Suprapubic skin (tissue), 4 donors: ENCODE measurements around the gene SCNN1B.

Experiments
- EP300 ChIP-seq: sonication (generic); formaldehyde crosslinking; IDR thresholded peaks from one replicate; pipeline ENCODE4 v1.6.1; 2017; ENCODE audit warnings: antibody characterized with exemption
- POLR2A ChIP-seq, 2 donors: fragments of 450-650 bp; IDR thresholded peaks; one replicate each; pipeline ENCODE4 v1.6.1; 2017; ENCODE audit warnings: antibody characterized with exemption in 2 of 2, mild to moderate bottlenecking in 2 of 2, moderate library complexity in 2 of 2
- POLR2AphosphoS5 ChIP-seq, 3 donors: sonication (generic); formaldehyde crosslinking; IDR thresholded peaks; one replicate each; pipeline ENCODE4 v1.6.1; 2017; ENCODE audit warnings: antibody characterized with exemption in 3 of 3
- TF ChIP-seq, protein P1 (sequence below), 2 donors: fragments of 200-600 bp in 1 of 2; fragments of 450-650 bp in 1 of 2; sonication (generic) in 1 of 2; IDR thresholded peaks; one replicate each; pipeline ENCODE4 v1.5.1; 2016 to 2019; ENCODE audit warnings: antibody characterized with exemption in 2 of 2, mild to moderate bottlenecking in 1 of 2, moderate library complexity in 1 of 2

DNA sequence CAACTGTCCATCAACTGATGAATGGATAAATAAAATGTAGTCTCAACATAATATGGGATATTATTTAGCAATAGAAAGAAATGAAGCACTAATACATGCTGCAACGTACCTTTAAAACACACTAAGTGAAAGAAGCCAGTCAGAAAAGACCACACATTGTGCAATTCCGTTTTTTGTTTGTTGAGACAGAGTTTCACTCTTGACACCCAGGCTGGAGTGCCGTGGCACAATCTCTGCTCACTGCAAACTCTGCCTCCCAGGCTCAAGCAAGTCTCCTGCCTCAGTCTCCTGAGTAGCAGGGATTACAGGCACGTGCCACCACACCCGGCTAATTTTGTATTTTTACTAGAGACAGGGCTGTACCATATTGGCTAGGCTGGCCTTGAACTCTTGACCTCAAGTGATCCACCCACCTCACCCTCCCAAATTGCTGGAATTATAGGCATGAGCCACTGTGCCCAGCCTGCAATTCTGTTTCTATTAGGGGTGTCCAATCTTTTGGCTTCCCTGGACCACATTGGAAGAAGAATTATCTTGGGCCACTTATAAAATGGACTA is 40.1 kb downstream of the SCNN1B start:
- TF ChIP-seq, protein P1, sequence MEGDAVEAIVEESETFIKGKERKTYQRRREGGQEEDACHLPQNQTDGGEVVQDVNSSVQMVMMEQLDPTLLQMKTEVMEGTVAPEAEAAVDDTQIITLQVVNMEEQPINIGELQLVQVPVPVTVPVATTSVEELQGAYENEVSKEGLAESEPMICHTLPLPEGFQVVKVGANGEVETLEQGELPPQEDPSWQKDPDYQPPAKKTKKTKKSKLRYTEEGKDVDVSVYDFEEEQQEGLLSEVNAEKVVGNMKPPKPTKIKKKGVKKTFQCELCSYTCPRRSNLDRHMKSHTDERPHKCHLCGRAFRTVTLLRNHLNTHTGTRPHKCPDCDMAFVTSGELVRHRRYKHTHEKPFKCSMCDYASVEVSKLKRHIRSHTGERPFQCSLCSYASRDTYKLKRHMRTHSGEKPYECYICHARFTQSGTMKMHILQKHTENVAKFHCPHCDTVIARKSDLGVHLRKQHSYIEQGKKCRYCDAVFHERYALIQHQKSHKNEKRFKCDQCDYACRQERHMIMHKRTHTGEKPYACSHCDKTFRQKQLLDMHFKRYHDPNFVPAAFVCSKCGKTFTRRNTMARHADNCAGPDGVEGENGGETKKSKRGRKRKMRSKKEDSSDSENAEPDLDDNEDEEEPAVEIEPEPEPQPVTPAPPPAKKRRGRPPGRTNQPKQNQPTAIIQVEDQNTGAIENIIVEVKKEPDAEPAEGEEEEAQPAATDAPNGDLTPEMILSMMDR (IDR thresholded peaks at IDR 0.05), result no peak
- TF ChIP-seq POLR2A (IDR thresholded peaks at IDR 0.05), result no peak
- TF ChIP-seq EP300, result no peak
- TF ChIP-seq POLR2AphosphoS5 (IDR thresholded peaks at IDR 0.05), result no peak
